NCI-H82 treated with DMSO at 0.1 percent for 48 hours (cell line): ENCODE results near the gene MRPL40.
A peak's percentile ranks its signal among the peaks of the same experiment; 100 is the strongest.
"Not testable (repeated sequence)": the region's sequence is repeated elsewhere in the genome, so short reads cannot be mapped to it uniquely, and the experiment has no call there.

ENCODE experiments used
- DNase-seq: peaks from one replicate; lab custom pipeline; 2025; ENCODE audit not compliant: unreplicated experiment; lab: John Stamatoyannopoulos, UW

MRPL40 gene

DNA sequence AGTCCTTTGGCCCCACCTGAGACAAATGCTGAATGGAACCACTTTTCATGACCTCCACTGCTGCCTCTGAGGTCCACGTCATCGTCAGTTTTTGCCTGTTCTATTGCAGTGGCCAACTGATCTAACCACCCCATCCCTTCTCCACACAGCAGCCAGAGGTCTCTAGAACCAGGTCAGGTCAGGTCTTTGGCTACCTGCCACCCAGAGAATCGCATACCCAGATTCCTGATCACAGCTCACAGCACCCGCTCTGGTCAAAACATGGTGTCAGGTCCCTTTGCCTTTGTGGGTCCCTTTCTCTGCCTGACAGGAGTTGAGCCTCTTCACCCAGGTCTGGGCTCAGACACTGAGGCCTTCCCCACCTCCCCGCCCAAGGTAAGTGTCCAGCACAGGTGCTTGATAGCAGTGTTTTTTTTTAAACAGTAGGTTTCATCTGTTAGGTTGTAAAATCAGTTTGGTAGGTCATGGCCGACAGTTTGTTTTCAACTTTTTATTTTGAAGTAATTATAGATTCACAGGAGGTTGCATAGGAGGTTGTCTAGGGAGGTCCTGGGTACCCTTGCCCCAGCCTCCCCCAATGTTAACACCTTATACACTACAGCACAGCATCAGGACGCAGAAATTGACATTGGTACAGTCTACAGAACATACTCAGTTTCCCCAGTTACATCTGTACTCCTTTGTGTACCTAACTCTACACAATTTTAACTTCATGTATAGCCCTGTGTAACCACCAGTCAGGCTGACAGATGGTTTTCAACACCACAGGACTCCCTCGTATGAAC, 8.3 kb downstream of the MRPL40 start:
- no peak for DNase-seq

DNA sequence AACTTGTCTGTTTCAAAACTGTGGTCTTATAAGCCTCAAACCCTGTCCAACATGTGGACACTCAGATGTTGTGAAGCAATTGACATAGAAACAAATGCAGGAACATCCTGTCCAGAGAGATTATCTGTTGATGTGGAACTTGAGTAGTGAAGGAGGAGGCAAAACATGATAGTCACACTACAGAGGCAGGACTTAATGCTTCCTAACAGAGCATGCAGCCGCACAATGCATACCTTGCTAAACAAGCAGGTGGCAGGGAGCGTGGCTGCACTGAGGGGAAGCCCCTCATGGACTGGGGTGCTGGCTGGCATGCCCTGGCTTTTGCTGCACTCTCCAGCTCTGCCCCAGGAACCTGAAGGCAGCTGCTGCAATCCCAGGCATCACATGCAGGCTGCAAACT, 9.8 kb downstream of the MRPL40 start:
- no peak for DNase-seq

DNA sequence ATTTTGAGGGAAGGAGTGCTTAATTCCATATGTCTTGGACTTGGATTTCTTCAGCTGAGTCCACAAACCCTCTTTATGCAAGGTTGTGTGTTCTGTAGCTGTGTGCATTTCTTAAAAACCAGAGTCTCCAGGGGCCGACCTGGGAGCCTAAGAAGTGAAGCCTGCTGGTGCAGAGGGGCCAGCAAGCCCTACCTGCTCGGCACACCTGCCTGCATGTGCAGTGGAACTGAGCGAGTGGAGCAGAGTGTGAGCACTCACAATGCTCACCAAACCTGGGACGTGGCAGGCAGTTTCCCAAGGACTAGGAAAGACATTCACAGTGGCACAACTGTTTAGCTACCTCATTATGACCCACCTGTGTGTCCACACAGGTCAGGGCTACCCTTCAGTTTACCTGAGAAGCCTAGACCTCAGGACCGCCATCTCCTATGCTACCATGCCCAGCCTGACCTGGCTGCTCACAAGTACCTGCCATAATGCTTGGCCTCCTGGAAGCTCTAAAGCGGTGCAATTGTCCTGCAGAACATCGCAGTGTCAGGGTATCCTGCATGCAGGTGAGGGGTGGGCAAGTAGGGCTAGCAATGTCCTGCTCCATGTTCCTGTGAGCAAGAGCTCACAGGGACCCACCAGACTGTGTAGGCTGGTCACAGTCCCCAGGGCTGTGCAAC, 11.3 kb downstream of the MRPL40 start:
- DNase-seq = no peak

DNA sequence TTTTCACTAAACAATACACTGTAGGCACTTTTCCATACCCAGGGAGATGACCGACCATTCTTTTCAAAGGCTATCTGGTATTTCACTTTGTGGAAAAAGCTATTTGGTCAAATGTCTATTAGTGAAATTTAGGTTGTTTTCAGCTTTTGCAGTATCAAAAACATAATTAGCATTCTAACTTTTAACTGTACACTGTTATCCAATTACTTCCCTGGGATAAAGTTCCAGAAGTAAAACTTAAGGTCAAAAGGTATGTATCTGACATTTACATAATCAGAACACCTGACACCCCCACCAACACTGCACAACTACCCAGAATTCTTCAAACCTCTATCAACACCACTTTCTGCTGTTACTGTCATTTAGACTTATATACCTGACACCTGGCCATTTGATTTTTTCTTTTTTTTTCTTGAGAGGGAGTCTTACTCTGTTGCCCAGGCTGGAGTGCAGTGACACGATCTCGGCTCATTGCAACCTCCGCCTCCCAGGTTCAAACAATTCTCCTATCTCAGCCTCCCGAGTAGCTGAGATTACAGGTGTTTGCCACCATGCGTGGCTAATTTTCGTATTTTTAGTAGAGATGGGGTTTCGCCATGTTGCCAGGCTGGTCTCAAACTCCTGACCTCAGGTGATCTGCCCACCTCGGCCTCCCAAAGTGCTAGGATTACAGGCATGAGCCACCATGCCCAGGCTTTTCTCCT, 13.1 kb downstream of the MRPL40 start:
- DNase-seq = not testable (repeated sequence)

DNA sequence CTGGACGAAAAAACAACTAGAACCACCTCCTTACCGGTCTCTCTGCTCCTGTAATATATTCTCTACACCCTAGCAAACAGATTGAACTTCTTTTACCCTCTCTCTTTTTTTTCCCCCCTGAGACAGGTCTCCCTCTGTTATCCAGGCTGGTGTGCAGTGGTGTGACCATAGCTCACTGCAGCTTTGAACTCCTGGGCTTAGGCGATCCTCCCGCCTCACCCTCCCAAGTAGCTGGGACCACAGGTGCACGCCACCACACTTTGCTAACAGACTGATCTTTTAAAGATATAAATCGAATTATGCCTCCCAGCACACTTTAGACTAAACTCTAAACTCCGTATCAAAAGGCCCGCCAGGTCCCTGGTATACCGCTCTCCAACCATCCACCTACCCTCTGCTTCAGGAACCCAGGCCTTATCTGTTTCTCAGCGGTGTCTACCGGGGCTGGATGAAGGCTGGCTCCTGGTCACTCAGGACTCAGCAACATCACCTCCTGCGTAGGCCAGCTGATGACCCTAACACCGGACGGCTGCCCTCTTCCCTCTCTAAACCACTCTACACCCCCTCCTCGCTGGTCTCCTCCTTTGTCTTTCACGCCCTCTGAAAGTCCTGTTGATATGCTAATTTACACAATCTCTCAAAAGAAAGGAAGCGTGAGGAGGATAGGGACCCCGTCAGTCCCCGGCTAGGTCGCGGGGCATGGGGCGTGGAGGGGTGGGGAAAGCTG, 14.4 kb downstream of the MRPL40 start:
- no peak for DNase-seq

DNA sequence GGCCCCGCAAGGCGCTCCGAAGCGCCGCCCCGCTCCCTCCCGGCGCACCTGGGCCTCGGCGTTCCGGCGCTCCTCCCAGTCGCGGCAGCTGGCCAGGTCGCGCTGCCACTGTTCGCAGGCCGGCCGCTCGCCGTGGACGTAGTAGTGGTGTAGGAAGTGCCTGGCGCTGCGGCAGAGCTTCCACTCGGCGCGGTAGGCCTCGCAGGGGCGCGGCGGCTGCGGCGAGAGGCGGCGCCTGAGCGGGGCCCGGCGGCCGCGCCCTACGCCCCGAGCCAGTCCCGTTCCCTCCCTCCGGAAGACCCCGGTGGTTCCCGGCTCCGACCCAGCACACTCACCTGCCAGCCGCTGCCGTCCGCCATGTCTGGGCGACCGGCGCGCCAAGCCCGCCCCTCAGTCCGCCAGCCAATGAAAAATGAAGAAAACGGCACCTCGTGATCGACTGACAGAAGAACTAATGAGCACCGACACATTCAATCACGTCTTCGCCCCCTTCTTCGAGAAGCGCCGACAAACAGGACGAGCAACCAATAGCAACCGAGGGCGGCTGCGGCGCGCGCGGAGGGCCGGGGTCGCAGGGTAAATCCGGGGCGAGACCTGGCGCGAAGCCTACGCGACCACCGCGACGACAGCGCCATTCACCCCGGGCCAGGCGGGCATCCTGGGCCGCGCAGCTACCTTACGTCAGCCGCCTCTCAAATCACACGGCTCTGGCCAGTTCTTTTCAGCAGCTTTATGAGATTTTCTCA, 15.2 kb downstream of the MRPL40 start, which contains the start of gene C22orf39:
Gene C22orf39, minus strand, starts transcription at position 382 of the 746 bp plus-strand sequence. Its CDS starts 23 bp downstream, at position 359.
- peak; percentile 85 for DNase-seq

DNA sequence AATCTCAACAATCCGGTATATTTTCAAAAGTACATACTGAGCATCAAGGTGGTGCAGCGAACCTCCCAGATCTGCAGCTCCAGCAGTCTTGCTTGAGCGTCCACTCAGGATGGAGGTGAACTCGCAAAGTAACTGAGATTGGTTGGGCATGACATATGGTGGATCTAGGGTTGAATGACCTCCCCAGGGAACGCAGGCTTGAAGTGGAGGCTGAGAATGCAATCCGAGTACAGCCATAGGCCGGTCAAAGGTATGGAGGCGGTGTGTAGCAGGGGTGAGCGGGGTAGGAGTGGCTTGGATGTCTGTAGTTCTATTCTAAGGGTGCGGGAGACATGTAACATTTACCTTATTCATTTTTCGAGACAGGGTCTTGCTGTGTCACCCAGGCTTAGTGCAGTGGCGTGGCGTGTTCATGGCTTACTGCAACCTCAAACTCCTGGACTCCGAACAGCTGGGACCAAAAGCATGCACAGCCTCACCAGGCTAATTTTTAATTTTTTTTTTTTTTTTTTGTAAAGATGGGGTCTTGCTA, 15.8 kb downstream of the MRPL40 start:
- peak; percentile 47 for DNase-seq

DNA sequence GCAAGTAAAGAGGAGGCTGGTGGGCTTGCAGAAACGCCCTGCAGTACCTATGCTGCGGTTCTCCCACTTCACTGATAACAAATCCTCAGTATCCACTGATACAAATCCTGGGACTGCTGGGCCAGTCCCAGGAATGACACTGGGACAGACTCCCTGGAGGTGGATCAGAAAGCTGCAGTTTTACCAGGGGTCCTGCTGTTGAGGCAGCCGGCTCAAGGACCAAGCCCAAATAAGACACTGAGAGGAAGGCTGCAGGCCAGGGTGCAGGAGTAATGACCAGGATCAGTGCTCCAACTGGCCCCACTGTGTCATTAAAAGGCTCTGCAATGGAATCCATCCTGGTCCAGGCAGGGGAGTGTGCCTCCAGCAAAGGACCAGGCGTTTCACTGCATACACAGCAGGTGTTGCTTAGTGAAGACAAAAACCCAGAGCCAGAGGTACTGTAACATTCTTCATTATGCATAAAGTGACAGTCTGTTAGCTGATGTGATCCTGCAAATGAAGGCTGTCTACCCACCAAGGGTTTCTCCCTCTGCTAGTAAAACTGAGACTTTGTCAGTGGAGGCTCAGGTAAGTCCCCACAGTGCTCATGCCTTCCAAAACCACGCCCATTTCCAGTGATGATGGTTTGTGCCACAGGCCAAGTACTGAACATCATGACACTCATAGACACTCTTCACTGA, 16.5 kb downstream of the MRPL40 start:
- DNase-seq = no peak

DNA sequence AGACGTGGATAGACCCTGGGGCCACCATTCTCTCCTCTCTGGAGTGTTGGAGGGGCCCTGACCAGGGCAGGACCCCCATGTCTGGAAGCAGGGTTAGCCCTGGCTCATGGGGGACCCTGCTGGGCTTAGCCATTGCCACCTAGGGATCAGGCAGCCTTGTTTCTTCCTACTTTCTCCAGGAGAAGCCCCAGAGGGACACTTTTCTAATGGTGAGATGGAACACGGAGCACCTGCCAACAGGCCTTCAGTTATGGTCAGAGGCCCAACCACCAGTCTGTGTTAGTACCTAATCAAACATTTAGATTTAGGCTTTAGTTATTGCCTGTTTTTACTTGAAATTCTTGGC, 17.1 kb downstream of the MRPL40 start:
- no peak for DNase-seq

DNA sequence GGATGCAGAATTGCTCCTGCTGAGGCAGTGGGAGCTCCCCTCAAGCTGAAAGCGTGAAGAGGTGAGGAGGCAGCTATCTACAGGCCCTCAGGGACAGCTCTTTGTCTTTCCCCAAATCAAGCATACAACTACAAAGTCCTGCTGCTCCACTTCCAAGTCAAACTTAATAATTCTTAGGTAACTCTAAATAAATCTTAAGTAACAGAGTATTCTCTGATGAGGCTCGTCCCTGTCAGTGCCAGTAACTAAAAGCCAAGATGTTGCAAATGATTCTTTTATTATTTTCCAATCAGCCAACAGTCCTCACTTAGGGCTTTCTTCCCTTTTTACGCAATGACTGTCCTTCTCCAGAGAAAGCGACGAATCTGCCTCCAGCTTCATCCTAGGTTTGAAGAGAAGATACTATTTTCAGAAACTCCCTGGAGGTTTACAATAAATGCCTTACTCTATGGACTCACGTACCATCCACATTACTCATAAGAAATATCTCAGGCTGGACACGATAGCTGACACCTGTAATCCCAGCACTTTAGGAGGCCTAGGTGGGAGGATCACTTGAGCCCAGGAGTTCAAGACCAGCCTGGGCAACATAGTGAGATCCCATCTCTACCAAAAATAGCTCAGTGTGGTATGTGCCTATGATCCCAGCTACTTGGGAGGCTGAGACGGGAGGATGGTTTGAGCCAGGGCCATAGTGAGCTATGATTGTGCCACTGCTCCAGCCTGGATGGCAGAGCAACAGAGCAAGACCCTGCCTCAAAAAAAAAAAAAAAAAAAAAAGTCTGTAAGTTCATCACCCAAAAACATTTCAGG, 18.2 kb downstream of the MRPL40 start:
- no peak for DNase-seq

DNA sequence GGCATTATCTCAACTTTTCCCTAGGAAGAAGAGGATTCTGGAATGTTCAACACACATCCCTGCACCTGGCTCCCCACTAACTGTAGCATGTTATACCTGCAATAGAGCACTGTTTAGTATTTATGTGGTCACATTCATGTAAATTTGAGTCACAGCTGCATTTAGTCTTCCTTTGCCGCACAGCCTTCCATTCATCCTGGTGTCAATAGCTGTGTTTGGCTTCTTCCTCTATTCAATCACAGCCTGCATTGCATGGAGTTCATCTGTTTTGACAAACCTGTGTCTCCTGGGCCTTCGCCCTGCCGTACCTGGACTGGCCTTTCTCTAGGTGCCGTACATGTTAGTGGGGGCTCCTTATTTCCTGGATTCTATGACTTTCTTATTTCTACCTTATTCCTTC, 19.2 kb downstream of the MRPL40 start:
- DNase-seq = no peak

DNA sequence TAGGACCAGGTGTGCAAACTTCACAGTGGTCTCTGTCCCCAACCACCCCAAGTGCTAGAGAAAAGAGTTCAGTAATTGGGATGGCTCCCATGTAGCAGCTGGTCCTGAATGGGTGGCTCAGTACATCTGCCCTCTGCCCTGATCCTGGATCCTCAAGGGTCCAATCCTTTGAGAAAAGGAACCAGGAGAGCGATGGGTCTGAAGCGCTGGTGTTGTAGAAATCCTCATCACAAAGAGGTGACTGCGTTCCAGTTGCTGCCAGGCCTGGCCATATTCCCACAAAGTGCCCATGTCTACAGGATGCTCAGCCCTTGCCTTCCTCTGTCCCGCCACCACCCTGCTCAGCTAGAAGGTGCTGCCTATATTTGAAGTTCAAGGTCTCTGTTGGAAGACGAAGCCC, 21.4 kb downstream of the MRPL40 start:
- DNase-seq = no peak

DNA sequence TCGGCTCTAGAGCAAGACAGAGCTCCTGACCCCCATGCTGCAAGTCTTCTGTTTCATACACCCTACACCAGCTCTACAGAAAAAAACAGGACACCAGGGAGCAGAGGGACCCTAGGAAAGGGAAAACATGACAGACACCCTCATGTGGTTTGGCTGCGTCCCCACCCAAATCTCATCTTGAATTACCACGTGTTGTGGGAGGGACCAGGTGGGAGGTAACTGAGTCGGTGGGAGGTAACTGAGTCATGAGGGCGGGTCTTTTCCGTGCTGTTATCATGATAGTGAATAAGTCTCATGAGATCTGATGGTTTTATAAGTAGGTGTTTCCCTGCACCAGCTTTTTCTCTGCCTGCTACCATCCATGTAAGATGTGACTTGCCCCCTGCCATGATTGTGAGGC, 21.8 kb downstream of the MRPL40 start:
- no peak for DNase-seq

DNA sequence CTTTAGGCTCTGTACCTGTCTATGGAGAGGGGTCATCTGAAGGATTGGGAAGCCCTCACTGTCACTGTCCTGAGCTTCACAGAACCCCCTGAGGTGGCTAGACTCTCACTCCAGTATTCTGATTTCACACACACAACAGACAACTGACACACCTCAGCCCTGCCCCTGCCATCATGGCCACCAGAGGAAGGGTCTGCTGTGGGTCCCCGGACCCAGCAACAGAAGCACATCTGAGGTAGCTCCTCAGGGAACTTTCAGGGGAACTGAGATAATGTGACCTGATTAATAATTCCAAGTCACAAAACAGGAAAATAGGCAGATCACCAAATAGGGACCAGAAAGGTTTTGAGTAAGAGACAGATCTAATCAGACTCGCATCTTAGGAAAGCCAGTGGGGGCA, 22.7 kb downstream of the MRPL40 start:
- DNase-seq = no peak

DNA sequence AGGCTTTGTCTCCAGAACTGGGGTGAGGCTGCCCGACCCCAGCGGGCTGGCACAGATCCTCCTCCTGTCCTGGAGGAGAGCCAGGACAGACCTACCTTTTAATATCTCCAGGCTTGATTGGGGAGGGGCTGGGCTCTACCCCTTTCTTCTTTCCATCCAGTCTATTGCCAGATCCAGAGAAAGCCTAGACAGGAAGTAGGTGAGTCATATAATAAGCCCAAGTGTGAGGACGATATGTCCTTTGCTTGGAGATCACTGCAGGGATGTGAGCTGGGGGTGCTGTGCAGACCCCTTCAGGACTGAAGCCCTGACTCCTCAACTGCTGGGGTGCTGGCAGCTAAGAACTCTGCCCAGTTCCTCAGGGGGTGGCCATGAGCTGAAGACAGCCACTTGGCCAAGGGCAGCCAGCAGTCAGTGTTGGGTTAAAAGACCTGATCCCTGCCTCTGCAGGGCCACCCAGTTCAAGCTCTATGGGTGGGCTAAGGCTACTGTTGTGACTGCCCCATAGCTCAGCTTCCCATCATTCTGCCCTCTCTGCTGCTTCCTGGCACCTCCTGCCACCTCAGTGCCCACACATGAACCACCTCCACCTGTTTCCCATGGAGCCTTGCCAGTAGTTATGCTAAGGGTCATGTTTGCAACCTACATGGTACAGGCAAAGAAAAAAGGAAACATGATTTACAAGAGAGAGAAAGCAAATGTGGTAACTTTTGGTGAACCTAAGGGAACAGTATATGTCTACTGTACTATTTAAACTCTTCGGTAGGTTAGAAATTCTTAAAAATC, 23.4 kb downstream of the MRPL40 start:
- no peak for DNase-seq

DNA sequence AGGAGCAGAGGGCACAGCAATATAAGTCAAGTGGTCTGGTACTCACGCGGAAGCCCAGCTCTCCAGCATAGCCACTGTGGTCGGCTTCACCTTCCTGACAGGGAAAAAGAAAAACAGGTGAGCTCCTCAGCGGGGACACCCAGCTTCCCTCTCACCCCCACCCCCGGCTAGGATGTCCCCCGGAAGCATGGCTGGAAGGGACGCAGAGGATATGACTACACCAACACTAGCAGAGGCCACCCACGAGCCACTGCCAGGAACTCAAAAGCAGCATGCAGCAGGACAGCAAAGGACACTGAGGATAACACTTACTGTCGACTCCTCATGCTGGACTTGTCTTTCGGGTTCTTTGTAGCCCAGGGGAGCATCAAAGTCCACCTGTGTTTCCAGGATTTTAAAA, 24.2 kb downstream of the MRPL40 start:
- no peak for DNase-seq

DNA sequence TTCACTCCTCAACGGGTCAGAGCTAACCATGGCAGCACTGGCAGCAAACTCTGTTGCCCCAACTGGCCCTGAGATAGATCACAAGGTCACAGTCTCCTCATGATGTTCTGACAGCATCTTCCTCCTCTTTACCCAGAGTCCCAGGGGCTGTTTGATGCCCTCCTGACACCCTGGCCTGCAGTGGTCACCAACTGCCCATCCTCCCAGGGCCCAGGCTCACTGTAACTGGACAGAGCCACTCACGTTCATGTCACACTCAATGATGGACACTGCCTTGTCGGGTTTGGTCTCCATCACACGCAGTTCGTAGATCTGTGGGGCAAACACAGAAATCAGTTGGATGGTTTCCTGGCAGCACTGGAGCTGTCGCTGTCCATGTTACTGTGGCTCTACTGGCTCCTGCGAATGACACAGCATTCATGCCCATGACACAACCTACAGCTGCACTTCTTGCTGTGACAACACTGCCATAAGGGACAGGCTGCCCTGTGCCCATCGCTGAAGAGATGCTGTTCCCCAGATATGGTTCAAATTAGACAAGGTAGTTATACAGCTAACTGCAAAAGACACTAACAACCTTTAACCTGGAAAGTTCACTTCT, 25.6 kb downstream of the MRPL40 start:
- DNase-seq = no peak

DNA sequence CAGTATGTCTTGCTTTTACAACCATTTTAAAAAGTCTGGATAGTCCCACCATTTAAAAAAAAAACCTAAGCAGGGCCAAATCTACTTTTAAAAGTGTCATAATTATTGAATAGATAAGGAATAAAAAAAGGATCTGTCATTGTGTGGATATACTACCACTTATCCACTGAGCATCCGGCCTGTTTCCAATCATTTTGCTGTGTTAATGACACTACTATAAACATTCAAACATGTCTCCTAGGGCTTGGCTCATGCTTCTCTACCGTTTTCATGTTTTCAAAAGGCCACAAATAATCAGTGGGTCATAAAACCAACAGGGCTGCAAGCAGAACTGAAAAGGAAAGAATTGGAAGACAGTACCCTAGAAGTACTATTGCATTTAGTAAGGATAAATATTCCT, 27.7 kb downstream of the MRPL40 start:
- no peak for DNase-seq
